Neural crest cell (in vitro differentiated cells): ENCODE results near the gene RNF133. TPM values are rescaled to one million over a fixed set of nuclear protein-coding genes. Genes with fewer than 3 reads are reported as not detected.

Experiments used
- DNase-seq: peaks from one replicate; pipeline ENCODE4 v3.0.0; 2021; ENCODE audit warnings: low read depth, mixed read lengths, low spot score
- H3K27ac Mint-ChIP-seq: one replicate; pipeline ENCODE4 v1.8.0; 2021; ENCODE audit warnings: mild to moderate bottlenecking, mixed read lengths; ENCODE audit not compliant: unreplicated experiment
- H3K27me3 Mint-ChIP-seq: 2 replicates; pipeline ENCODE4 v1.8.0; 2021; ENCODE audit warnings: low read depth, mild to moderate bottlenecking, mixed read lengths
- H3K36me3 Mint-ChIP-seq: 2 replicates; pipeline ENCODE4 v1.8.0; 2021; ENCODE audit warnings: low read depth, mild to moderate bottlenecking, mixed read lengths
- H3K4me1 Mint-ChIP-seq: 2 replicates; pipeline ENCODE4 v1.8.0; 2021; ENCODE audit warnings: mixed read lengths
- H3K4me3 Mint-ChIP-seq: one replicate; pipeline ENCODE4 v1.8.0; 2021; ENCODE audit warnings: mild to moderate bottlenecking, mixed read lengths
- H3K9me3 Mint-ChIP-seq: 2 replicates; pipeline ENCODE4 v1.8.0; 2021; ENCODE audit warnings: mixed read lengths
- CTCF ChIP-seq: fragments of 200-600 bp; sonication (generic); conservative IDR thresholded peaks from 2 replicates; pipeline ENCODE4 v1.5.0; 2021; ENCODE audit warnings: antibody characterized with exemption, mild to moderate bottlenecking
- total RNA-seq: library from RNA; stranded (reverse); gene quantifications from 2 replicates; pipeline ENCODE4 v1.2.1, GENCODE V29; 2021

The RNF133 gene
- total RNA-seq, 1 donor from 2014 or later, result 0.16 TPM

- DNase-seq, result no peak
- Mint-ChIP-seq H3K36me3 (no peaks in the 10 kb centered on the region), H3K9me3 (no peaks in the 10 kb centered on the region), H3K4me1 (no peaks in the 10 kb centered on the region), H3K27me3 (no peaks in the 10 kb centered on the region), H3K4me3 (no peak overlapping the region), H3K27ac (no peak overlapping the region)
- TF ChIP-seq CTCF, result no peak
Measured at GRCh38 chr7:122717356-122718089, 18.6 kb upstream of the RNF133 start.

DNA sequence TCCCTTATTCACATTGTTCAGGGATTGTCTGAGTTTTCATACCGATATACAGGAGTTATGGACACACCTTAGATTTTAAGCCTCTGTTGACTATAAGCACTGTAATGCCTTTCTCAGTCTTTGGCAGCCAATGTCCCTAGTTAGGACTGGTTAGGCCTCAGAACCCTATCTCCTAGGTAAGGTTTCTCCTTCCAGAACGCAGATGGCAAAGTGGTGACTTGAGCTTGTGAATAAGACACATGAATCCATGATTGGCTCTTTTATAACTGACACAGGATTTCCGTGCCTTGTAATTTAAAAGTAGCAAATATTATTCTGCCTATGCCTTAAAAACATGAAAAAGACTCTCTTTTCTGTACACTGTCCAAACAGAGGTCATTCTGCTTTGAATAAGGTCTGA is 16.3 kb upstream of the RNF133 start:
- H3K36me3 Mint-ChIP-seq, result no peaks in the 10 kb centered on the region

GRCh38 chr7:122710916-122711315 is 12.0 kb upstream of the RNF133 start:
- no peaks in the 10 kb centered on the region for H3K27me3 Mint-ChIP-seq
- no peak overlapping the region for H3K4me3 Mint-ChIP-seq
- H3K36me3 Mint-ChIP-seq, result no peaks in the 10 kb centered on the region
- no peaks in the 10 kb centered on the region for H3K4me1 Mint-ChIP-seq
- no peak overlapping the region for H3K27ac Mint-ChIP-seq
- no peak for DNase-seq
- no peaks in the 10 kb centered on the region for H3K9me3 Mint-ChIP-seq
- TF ChIP-seq CTCF, result no peak

More for the DNA sequence above, 16.3 kb upstream of the RNF133 start:
- DNase-seq, result no peak
- H3K4me1 Mint-ChIP-seq, result no peaks in the 10 kb centered on the region
- no peak for TF ChIP-seq CTCF
- no peak overlapping the region for H3K4me3 Mint-ChIP-seq
- H3K9me3 Mint-ChIP-seq, result no peaks in the 10 kb centered on the region
- H3K27ac Mint-ChIP-seq, result no peak overlapping the region
- H3K27me3 Mint-ChIP-seq, result no peaks in the 10 kb centered on the region

DNA sequence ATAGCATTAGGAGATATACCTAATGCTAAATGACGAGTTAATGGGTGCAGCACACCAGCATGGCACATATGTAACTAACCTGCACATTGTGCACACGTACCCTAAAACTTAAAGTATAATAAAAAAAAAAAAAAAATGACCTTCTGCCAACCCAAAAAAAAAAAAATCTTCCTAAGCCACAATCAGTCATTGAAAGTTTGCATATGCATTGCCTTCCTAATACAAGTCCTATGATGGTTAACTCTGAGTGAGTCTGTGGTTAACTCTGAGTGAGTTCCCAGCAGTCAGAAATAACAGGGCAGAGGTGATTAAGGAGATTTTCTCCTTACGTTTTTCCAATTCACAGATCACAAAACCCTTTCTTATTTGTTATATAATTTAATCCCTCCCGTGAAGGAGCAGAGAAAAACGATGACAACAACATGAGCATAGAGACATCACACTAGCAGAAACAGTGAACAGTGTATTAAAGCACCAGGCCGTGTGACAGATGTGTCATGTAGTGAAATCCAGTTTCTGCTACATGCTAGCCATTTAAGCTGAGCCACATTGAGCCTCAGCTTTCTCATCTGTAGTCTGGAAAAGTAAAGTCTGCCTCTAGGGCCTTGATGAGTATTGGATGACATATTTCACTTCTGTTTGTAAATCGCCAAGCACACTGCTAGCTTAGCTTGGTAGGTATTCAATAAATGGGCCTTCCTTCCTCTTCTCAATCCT is 11.2 kb upstream of the RNF133 start:
- Mint-ChIP-seq H3K4me1 (no peaks in the 10 kb centered on the region), H3K4me3 (no peak overlapping the region), H3K36me3 (no peaks in the 10 kb centered on the region), H3K27me3 (no peaks in the 10 kb centered on the region), H3K9me3 (peaks cover 1% of the 10 kb centered on the region), H3K27ac (no peak overlapping the region)
- TF ChIP-seq CTCF, result no peak
- no peak for DNase-seq

GRCh38 chr7:122706836-122707235 is 7.9 kb upstream of the RNF133 start:
- Mint-ChIP-seq H3K4me1 (no peaks in the 10 kb centered on the region), H3K9me3 (peaks cover 2% of the 10 kb centered on the region), H3K27ac (no peak overlapping the region), H3K27me3 (no peaks in the 10 kb centered on the region), H3K4me3 (no peak overlapping the region), H3K36me3 (no peaks in the 10 kb centered on the region)
- no peak for TF ChIP-seq CTCF
- no peak for DNase-seq
